GM18505 (cell line): ENCODE data around the gene PDLIM7.

Experiments
- ATAC-seq: cut with Tn5 transposase; IDR thresholded peaks from one replicate; pipeline ENCODE4 v1.9.1; 2021; ENCODE audit not compliant: unreplicated experiment
- POLR2A ChIP-seq: IDR thresholded peaks from 4 replicates; pipeline ENCODE4 v1.6.1; 2011; ENCODE audit warnings: borderline replicate concordance; ENCODE audit not compliant: insufficient read depth, insufficient read length; ENCODE audit errors: extremely low read depth

PDLIM7 gene

DNA sequence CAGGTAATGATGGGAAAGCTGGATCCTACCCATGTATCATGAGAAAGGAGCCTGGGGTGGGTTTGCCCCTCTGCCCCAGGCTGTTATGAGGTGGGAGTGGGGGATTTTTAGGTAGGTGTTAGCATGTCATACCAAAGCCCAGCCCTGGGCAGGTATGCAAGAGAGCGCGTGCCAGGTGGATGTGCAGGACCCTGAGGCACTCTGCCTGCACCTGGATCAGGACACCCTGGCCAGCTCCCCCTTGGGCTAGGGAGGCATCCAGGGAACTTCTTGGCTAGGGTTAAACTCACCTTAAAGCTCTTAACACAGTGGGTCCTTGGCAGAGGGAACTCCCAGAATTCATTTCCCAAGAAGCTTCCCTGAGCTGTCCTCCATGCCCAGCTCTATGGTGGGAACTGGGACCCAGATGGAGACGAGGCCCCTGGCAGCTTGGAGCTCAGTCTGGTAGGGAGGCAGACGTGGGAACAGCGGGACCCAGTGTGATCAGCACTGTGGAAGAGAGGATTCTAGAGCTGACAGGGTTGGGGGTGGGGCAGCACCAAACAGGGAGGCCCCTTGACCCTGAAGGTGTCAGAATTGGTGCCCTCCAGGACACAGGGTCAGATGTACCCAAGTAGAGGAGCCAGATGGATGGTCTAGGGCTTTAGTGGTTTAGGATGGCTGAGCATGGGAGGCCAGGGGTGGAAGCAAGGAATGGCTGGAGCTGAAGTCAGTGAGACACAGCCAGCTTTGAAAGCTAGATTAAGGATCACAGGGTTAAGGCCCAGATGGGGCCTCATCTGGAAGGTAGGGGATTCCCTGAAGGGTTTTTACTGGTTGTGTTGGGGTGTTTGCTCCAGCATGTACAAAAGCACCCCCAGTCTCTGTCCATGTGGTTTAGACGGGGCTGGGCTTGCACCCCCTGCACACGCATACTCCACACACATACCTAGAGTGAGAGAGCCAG lies 53.0 kb downstream of the PDLIM7 start:
- no peak for ATAC-seq
- TF ChIP-seq POLR2A = peak; percentile 56

DNA sequence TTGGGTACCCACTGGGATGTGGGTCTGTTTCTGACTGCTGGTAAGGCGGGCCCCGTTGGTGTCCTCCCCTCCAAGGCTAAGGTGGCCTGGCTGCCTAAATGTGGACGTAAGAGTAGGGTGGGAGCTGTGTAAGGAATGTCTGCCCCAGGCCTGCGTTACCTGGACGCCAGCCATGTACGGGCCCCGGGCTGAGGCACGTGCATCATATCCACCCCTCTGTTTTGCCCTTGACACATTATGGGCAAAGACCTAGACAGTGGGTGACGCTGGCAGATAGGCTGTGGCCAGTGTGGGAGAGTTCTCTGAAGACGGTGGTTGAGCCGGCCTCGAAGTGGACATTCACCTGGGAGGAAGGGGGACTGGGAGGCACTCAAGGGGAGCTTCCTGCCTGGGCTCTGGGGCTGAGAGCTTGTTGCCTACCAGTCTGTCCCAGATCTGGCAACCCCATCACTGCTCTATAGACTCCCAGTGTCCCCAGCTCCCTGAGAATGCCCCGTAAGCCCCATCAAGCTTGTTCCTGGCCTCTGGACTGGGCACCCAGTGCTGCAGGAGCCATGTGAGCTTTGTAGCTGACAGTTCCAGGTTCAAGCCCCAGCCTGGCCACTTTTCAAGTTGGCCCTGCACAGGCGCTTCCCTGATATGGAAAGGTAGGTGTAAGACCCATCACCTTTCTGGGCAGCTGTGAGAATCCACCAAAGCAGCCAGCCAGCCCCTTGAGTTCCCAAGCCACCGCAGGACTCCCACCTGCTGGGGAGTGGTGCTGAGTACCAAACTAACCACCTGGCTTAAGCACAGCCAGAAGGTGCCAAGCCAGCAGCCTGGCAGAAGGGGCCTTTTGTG lies 54.0 kb downstream of the PDLIM7 start:
- no peak for ATAC-seq
- TF ChIP-seq POLR2A = no peak

DNA sequence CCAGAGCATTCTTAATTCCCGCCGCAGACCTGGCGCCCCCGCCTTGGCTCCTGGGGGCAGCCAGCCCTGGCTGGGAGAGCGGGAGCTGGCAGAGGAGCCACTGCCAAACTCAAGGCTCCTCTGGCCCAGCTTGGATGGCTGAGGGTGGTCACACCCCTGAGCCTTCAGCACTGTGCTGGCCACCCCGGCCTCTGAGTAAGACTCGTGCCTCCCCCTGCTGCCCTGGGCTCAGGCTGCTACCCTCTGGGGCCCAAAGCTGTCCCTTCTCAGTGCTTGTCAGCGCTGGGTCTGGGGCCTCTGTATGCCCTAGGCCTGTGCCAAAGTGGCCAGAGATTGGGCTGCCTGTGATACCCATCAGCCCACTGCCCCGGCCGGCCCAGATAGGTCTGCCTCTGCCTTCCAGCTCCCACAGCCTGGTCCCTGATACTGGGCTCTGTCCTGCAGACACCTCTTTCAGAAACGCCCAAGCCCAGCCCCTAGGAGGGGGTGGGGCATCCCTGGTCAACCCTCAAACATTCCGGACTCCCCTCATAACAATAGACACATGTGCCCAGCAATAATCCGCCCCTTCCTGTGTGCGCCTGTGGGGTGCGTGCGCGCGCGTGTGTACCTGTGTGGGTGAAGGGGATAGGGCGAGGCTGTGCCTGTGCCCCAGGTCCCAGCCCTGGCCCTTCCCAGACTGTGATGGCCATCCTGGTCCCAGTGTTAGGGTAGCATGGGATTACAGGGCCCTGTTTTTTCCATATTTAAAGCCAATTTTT lies 55.2 kb downstream of the PDLIM7 start:
- no peak for TF ChIP-seq POLR2A
- ATAC-seq = no peak

DNA sequence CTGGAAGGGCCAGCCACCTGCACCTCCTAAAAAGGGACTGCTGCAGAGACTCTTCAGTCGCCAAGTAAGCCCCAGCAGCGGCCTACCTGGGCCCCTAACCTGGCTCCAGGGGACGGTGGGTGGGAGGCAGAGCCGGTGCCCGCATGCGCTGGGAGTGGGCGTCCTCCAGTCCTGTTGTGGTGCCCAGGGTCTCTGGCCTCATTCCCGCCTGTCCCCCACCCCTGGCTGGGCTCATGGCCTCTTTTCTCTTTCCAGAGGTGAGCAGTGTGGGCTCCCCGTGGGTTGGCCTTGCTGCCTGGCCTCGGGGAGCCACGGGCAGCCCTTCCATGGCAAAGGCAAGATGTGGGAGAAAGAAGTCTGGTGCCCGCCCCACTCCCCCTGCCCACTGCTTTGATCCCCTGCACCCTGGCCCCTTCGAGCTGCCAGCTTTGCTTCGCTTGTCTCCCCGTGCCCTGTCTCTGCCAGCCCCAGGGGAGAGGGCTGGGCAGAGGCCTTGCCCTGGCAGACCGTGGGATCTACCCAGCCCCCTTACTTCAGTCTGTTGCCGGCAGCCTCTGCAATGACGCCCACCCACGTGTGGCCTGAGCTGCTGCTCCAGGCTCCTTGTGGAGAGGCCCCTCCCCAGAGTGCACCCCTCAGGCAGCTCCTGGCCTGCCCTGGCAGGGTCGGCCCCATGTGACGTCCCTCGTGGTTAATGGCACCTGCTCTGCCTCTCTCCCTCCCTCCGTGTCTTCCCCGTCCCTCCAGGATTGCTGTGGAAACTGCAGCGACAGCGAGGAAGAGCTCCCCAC lies 56.2 kb downstream of the PDLIM7 start:
- TF ChIP-seq POLR2A = no peak
- no peak for ATAC-seq

DNA sequence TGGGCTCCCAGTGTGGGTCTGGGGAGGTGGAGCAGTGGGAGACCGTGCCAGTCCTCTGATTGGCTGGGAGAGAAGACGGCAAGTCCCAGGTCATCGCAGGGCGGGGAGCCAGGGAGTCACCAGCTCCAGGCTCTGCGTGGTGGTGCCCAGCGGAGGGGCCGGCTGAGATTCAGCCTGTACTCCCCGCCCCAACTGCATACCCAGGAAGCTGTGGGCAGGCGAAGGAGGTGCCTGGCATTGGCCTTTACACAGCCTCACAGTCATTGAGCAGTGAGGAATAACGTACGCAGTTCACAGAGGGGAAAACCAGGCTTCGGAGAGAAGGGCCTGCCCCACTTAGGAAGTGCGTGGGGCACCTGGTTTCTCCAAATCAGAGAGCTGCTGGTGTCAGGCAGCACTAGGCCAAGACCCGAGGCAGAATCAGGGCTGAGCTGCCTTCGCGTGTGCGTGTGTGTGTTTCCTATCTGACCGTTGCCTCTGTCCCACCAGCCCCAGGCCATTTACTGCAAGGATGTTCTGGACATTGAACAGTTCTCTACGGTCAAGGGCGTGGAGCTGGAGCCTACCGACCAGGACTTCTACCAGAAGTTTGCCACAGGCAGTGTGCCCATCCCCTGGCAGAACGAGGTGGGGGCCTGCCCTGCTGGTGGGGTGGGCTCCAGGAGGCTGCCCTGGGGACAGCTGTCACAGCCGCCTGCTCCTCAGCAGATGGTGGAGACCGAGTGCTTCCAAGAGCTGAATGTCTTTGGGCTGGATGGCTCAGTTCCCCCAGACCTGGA lies 57.0 kb downstream of the PDLIM7 start:
- no peak for TF ChIP-seq POLR2A
- no peak for ATAC-seq

DNA sequence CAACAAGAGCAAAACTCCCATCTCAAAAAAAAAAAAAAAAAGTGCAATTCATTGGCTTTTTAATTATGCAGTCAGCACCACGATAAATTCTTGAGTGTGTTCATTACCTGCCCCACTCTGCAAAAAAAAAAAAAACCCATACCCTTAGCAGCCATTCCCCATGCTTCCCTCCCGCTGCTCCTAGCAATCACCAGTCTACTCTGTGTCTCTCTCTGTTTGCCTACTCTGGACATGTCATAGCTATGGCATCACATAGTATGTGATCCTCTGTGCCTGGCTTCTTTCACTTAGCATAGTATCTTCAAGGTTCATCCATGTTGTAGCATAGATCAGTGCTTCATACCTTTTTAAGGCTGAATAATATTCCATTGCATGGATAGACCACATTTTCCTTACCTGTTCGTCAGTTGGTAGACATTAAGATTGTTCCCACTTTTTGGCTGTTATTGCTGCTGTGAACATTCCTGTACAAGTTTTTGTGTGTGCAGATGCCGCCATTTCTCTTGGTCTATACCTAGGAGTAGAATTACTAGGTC lies 57.8 kb downstream of the PDLIM7 start:
- TF ChIP-seq POLR2A = no peak
- ATAC-seq = no peak

DNA sequence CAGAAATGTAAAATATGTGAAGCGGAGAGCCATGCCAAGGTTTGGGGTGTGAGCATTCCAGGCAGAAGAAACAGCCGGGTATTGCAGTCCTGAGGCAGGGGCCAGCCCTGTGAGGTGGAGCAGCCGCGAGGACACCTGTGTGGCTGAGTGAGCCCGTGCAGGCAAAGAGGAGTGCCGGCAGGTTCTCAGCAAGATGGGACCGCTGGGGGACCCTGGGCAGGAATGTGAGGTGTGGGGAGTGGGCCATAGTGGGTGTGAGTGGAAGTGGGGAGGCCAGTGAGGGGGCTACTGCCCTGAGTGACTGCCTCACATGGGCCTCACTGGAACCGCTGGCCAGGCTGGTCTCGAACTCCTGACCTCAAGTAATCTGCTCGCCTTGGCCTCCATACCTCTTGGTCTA lies 58.9 kb downstream of the PDLIM7 start:
- no peak for ATAC-seq
- peak; percentile 34 for TF ChIP-seq POLR2A

DNA sequence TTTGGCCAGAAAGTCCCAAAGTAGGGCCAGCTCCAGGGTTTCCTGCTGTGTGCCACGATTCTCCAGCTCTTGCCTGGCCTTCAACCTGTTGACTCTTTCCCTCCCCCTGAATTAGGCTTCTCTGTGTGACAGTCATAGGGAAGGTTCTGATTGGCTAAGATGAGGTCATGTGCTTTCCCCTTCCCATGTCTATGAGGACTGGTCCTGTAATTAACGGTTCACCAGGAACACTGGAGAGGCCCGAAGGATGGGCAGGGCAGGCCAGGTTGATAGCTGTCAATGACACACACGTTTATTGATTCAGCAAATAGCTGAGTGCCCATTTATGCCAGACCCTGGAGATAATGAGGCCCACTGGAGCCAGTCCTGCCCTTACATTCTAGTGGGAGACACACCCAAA lies 59.8 kb downstream of the PDLIM7 start:
- no peak for ATAC-seq
- TF ChIP-seq POLR2A = no peak

DNA sequence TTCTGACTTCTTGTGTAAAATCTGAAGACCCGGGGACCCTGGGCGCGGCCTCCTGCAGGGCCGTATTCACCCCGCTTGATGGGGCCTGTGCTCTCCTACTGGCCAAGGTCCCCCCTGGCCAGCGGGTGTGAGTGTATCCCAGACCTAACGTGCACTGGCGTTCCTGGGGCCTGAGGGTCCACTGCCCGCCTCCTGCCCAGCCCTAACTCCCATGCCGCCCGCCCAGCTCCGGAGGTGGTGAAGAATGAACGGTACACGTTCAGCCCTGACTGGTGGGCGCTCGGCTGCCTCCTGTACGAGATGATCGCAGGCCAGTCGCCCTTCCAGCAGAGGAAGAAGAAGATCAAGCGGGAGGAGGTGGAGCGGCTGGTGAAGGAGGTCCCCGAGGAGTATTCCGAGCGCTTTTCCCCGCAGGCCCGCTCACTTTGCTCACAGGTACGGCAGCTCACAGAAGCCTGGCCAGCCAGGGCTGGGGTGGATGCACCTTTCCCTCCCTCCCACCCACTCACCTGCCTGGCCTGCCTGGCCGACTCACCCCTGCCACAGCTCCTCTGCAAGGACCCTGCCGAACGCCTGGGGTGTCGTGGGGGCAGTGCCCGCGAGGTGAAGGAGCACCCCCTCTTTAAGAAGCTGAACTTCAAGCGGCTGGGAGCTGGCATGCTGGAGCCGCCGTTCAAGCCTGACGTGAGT lies 61.4 kb downstream of the PDLIM7 start:
- ATAC-seq = no peak
- TF ChIP-seq POLR2A = no peak

DNA sequence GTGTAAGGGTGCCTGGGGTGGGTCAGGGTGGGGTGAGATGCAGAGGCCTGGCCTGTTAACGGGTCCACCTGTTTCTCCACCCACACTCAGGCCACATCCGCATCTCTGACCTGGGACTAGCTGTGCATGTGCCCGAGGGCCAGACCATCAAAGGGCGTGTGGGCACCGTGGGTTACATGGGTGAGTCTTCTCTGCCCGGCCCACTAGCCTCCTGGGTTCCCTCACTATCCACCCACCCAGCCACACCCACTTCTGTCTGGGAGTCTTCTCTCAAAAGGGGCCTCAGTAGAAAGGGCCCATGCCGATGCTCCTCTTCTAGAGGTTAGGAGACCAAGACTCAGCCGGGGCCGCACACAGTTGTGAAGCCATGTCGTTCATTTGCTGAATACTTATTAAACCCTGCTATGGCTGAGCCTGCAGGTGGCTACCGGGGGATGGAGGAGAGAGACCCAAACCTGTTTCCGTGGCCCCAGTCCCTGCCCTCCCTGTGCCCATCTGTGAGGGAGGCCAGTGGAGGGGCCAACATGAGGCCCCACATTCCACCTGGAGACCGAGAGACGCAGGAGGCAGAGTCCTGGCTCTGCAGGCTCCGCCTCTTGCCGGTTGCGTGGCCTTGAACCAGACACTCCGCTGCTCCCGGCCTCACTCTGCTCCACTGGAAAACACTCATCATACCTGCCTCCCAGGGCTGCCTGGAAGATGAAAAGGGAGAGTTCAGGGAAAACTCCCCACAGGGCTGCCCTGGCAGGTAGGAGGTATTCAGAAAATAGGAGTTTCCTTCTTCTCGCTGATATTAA lies 62.3 kb downstream of the PDLIM7 start:
- no peak for TF ChIP-seq POLR2A
- no peak for ATAC-seq
